Gastrocnemius medialis (tissue), 4 donors: ENCODE data around the gene NOLC1. TPM values are rescaled to one million over a fixed set of nuclear protein-coding genes. Genes with fewer than 3 reads are reported as not detected.

Experiments
- ATAC-seq, 2 donors: fragments of 150-250 bp; one replicate each; pipeline ENCODE4 v1.9.1; 2016
- DNase-seq, 2 donors: peaks; one replicate each; pipeline ENCODE4 v3.0.0-alpha.2; 2019
- H3K27ac ChIP-seq, 4 donors: fragments of 200-600 bp; sonication (generic); 1 replicate in 1 of 4; 2 replicates in 3 of 4; pipeline ENCODE4 v1.5.1; 2016 to 2018; ENCODE audit warnings: mild to moderate bottlenecking in 2 of 4, moderate library complexity in 1 of 4
- H3K27me3 ChIP-seq, 3 donors: fragments of 200-600 bp; sonication (generic) in 2 of 3; 1 replicate in 1 of 3; 2 replicates in 2 of 3; pipeline versions ENCODE4 v1.5.1 to v1.6.0; 2016 to 2019; ENCODE audit warnings: mild to moderate bottlenecking in 1 of 3, moderate library complexity in 1 of 3
- H3K36me3 ChIP-seq, 2 donors: fragments of 200-600 bp; sonication (generic) in 1 of 2; one replicate each; pipeline ENCODE4 v1.5.1; 2017 to 2018
- H3K4me1 ChIP-seq, 2 donors: fragments of 200-600 bp; sonication (generic) in 1 of 2; one replicate each; pipeline ENCODE4 v1.5.1; 2016 to 2017; ENCODE audit warnings: mild to moderate bottlenecking in 2 of 2
- H3K4me3 ChIP-seq, 4 donors: fragments of 200-600 bp; sonication (generic) in 3 of 4; 1 replicate in 1 of 4; 2 replicates in 3 of 4; pipeline ENCODE4 v1.5.1; 2016 to 2019; ENCODE audit warnings: mild to moderate bottlenecking in 2 of 4
- H3K9me3 ChIP-seq, 3 donors: fragments of 200-600 bp; sonication (generic) in 2 of 3; 1 replicate in 1 of 3; 2 replicates in 2 of 3; pipeline ENCODE4 v1.5.1; 2016 to 2019
- POLR2A ChIP-seq, 2 donors: fragments of 450-650 bp; IDR thresholded peaks; one replicate each; pipeline ENCODE4 v1.6.1; 2017; ENCODE audit warnings: antibody characterized with exemption in 2 of 2, mild to moderate bottlenecking in 2 of 2, moderate library complexity in 2 of 2
- in situ Hi-C, 4 donors: fragments of 200-750 bp; cut with MboI; loops; one replicate each; pipeline versions ENCODE4 v1.15.0 to v1.8.0; 2017; ENCODE audit warnings: low sequenced_read_pairs in 4 of 4
- intact Hi-C: fragments of 100-400 bp; cut with DNase I; formaldehyde crosslinking; loops from one replicate; pipeline ENCODE4 v1.15.1; 2023; ENCODE audit warnings: low total_unique reads
- total RNA-seq, 4 donors: library from RNA; depleted of rRNA; stranded (reverse); fragments of >200 nt; gene quantifications; one replicate each; pipeline versions ENCODE4 v1.1.0 to v1.2.3, GENCODE V29; 2016
- TF ChIP-seq, protein P1 (sequence below), 5 experiments: fragments of 450-650 bp in 3 of 5; fragments of 200-600 bp in 2 of 5; sonication (generic) in 2 of 5; IDR thresholded peaks in 4 of 5; conservative IDR thresholded peaks in 1 of 5; 1 replicate in 4 of 5; 2 replicates in 1 of 5; pipeline ENCODE4 v1.5.1; 2016 to 2019; ENCODE audit warnings: antibody characterized with exemption in 5 of 5, mild to moderate bottlenecking in 3 of 5, moderate library complexity in 3 of 5

Gene NOLC1
- total RNA-seq, 4 donors from 2014 or later, result 37.2 to 76.7 (median 71.1) TPM

GRCh38 chr10:102167861-102168260, 15.7 kb downstream of the NOLC1 start:
- no peak for ATAC-seq
- no peak overlapping the region for H3K4me3 ChIP-seq
- H3K27me3 ChIP-seq, result no peaks in the 10 kb centered on the region
- no peak for DNase-seq
- no peak overlapping the region for H3K27ac ChIP-seq
- H3K36me3 ChIP-seq, result peaks cover 0 to 15% of the 10 kb centered on the region in 2 donors
- no peaks in the 10 kb centered on the region for H3K9me3 ChIP-seq
- H3K4me1 ChIP-seq, result peaks cover 0 to 7% of the 10 kb centered on the region in 2 donors
- in situ Hi-C loops (loop anchor here in 1 of 4 donors (5.0 to 10.0 kb wide), 2 partner anchors 57 to 179 kb away; partner anchors contain the start of gene ELOVL3), intact Hi-C loops (loop anchor here (2.0 kb wide), 3 partner anchors 59 to 227 kb away; partner anchors contain the start of genes ELOVL3 and NFKB2)
- TF ChIP-seq POLR2A (IDR thresholded peaks at IDR 0.05), result no peak
- TF ChIP-seq, protein P1, sequence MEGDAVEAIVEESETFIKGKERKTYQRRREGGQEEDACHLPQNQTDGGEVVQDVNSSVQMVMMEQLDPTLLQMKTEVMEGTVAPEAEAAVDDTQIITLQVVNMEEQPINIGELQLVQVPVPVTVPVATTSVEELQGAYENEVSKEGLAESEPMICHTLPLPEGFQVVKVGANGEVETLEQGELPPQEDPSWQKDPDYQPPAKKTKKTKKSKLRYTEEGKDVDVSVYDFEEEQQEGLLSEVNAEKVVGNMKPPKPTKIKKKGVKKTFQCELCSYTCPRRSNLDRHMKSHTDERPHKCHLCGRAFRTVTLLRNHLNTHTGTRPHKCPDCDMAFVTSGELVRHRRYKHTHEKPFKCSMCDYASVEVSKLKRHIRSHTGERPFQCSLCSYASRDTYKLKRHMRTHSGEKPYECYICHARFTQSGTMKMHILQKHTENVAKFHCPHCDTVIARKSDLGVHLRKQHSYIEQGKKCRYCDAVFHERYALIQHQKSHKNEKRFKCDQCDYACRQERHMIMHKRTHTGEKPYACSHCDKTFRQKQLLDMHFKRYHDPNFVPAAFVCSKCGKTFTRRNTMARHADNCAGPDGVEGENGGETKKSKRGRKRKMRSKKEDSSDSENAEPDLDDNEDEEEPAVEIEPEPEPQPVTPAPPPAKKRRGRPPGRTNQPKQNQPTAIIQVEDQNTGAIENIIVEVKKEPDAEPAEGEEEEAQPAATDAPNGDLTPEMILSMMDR (IDR thresholded peaks at IDR 0.05 in 4 of 5, conservative IDR thresholded peaks at IDR 0.05 in 1 of 5), result no peak

GRCh38 chr10:102170602-102171001, 18.4 kb downstream of the NOLC1 start:
- no peak overlapping the region for H3K4me3 ChIP-seq
- TF ChIP-seq, protein P1 (IDR thresholded peaks at IDR 0.05 in 4 of 5, conservative IDR thresholded peaks at IDR 0.05 in 1 of 5), result no peak
- TF ChIP-seq POLR2A (IDR thresholded peaks at IDR 0.05), result no peak
- intact Hi-C loops (no loop called here), in situ Hi-C loops (no loop called here)
- no peaks in the 10 kb centered on the region for H3K27me3 ChIP-seq
- H3K27ac ChIP-seq, result no peak overlapping the region
- ATAC-seq, result no peak
- no peaks in the 10 kb centered on the region for H3K36me3 ChIP-seq
- peaks cover 4 to 10% of the 10 kb centered on the region in 2 donors for H3K4me1 ChIP-seq
- DNase-seq, result no peak
- no peaks in the 10 kb centered on the region for H3K9me3 ChIP-seq

GRCh38 chr10:102172288-102172687, 20.1 kb downstream of the NOLC1 start:
- ATAC-seq (no peak), DNase-seq (no peak)
- Histone ChIP-seq H3K27me3 (no peaks in the 10 kb centered on the region), H3K36me3 (no peaks in the 10 kb centered on the region), H3K4me1 (peaks cover 4 to 14% of the 10 kb centered on the region in 2 donors), H3K27ac (no peak overlapping the region), H3K9me3 (no peaks in the 10 kb centered on the region), H3K4me3 (no peak overlapping the region)
- intact Hi-C loops (no loop called here), in situ Hi-C loops (no loop called here)
- no peak for TF ChIP-seq POLR2A (IDR thresholded peaks at IDR 0.05)
- TF ChIP-seq, protein P1 (IDR thresholded peaks at IDR 0.05 in 4 of 5, conservative IDR thresholded peaks at IDR 0.05 in 1 of 5), result no peak

DNA sequence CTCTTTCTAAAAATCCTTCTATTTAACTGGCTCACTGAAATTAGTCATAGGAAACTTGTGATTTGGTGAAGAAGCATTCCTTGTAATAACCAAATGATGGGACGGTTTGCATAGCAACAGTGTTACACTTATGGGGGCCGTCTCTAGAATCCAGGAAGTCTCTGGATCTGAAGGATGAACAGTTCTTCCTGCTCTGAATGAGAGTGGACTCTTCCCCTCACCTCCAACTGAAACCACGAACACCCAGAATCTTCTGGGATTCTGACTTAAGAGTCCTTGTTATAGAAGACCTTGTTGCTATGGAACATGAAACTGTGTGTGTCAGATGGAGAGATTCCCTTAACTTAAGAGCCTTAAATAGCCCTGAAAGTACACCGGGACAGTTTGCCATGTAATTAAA, 23.2 kb downstream of the NOLC1 start:
- Histone ChIP-seq H3K36me3 (no peaks in the 10 kb centered on the region), H3K9me3 (no peaks in the 10 kb centered on the region), H3K27me3 (no peaks in the 10 kb centered on the region), H3K4me3 (no peak overlapping the region), H3K4me1 (peaks cover 4 to 8% of the 10 kb centered on the region in 2 donors), H3K27ac (peak overlapping the region in 1 of 4 donors; percentile 56)
- ATAC-seq (no peak), DNase-seq (no peak)
- intact Hi-C loops (no loop called here), in situ Hi-C loops (no loop called here)
- TF ChIP-seq, protein P1 (IDR thresholded peaks at IDR 0.05 in 4 of 5, conservative IDR thresholded peaks at IDR 0.05 in 1 of 5), result no peak
- TF ChIP-seq POLR2A (IDR thresholded peaks at IDR 0.05), result no peak

DNA sequence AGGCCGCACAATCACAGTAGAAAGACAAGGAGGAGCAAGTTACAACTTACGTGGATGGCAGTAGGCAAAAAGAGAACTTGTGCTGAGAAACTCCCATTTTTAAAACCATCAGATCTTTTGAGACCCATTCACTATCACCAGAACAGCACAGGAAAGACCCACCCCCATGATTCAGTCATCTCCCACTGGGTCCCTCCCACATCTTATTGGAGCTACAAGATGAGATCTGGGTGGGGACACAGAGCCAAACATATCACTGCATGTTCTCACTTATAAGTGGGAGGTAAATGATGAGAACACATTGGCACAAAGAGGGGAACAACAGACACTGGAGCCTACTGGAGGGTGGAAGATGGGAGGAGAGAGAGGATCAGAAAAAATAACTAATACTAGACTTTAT, 32.4 kb downstream of the NOLC1 start:
- H3K4me1 ChIP-seq, result no peaks in the 10 kb centered on the region
- no peak overlapping the region for H3K4me3 ChIP-seq
- no peaks in the 10 kb centered on the region for H3K36me3 ChIP-seq
- no peak for ATAC-seq
- H3K27ac ChIP-seq, result no peak overlapping the region
- DNase-seq, result no peak
- TF ChIP-seq POLR2A (IDR thresholded peaks at IDR 0.05), result no peak
- TF ChIP-seq, protein P1 (IDR thresholded peaks at IDR 0.05 in 4 of 5, conservative IDR thresholded peaks at IDR 0.05 in 1 of 5), result no peak
- no peaks in the 10 kb centered on the region for H3K9me3 ChIP-seq
- intact Hi-C loops, result no loop called here
- no peaks in the 10 kb centered on the region for H3K27me3 ChIP-seq
- in situ Hi-C loops, result no loop called here
